GM21360 (cell line): ENCODE measurements around the gene FAM120A.

Source experiments
- ATAC-seq: cut with Tn5 transposase; IDR thresholded peaks from one replicate; pipeline ENCODE4 v1.9.1; 2021; ENCODE audit warnings: mild to moderate bottlenecking, moderate library complexity; ENCODE audit not compliant: unreplicated experiment

The FAM120A gene

DNA sequence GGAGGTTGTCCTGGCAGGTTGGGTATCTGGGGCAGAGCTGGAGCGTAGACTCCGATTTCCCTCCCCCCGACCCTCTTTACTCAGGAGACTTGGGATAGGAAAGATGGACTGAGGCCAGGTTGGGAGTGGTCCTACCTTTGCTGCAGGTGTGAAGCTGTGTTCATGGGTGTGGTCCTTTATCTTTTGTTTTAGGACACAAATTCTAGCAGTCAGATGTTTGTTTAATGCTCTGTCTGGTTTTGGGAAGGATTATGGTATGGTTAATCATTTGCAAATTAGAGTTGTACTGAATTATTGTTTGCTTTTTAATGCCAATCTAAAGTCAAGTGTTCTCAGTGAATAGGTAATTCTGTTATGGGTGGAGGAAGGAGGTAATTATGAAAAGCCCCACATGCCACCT, 16.0 kb downstream of the FAM120A start:
- ATAC-seq: no peak

GRCh38 chr9:93468763-93469456, 17.4 kb downstream of the FAM120A start:
- ATAC-seq: no peak

GRCh38 chr9:93470391-93470790, 18.9 kb downstream of the FAM120A start:
- no peak for ATAC-seq

- no peak for ATAC-seq
These were observed 19.6 kb downstream of the FAM120A start for GRCh38 chr9:93471124-93471523.

- ATAC-seq: no peak
These were observed 21.9 kb downstream of the FAM120A start for GRCh38 chr9:93473411-93473810.

- ATAC-seq: no peak
These were observed 23.6 kb downstream of the FAM120A start for GRCh38 chr9:93475108-93475507.

DNA sequence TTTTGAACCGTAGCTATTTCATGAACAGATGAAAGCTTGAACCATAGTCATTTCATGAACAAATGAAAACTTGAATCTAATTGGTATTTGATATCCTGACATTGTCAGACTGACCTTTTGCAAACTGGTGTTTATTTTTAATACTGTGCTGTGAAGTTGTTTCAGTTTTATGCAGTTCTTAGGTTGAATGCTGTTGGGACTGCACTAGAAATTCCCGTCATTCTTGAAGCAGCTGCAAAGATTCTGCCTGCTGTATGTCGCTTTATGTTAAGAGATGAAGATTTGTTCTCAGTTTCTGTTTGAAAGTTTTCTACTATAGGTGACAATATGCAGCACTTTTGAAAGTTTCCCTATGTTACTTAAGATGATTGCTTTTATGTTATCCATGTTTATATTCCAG, 24.4 kb downstream of the FAM120A start:
- ATAC-seq: no peak

GRCh38 chr9:93476924-93477323, 25.4 kb downstream of the FAM120A start:
- no peak for ATAC-seq

- ATAC-seq: no peak
These were observed 25.9 kb downstream of the FAM120A start for GRCh38 chr9:93477397-93477796.

- ATAC-seq: no peak
These were observed 28.2 kb downstream of the FAM120A start for GRCh38 chr9:93479726-93480125.

GRCh38 chr9:93480262-93480661, 28.8 kb downstream of the FAM120A start:
- ATAC-seq: no peak

- ATAC-seq: no peak
These were observed 29.3 kb downstream of the FAM120A start for GRCh38 chr9:93480728-93481324.

DNA sequence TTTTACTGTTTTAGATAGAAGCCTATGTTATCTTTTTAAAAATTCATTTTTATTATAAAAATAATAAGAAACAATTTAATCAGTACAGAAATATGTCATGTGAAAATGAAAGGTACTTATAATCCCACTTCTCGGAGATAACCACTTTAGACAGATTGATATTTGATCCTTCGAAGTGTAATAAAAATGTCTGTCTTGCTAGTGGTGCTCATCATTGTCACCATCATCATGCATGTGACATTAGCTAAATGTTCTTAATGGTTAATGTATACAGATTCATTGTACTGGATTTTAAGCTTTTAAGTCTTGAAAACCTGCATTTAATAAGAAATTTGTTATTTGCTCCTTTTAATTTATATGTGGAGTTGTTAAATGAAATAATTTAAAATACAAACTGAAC, 32.0 kb downstream of the FAM120A start:
- no peak for ATAC-seq

DNA sequence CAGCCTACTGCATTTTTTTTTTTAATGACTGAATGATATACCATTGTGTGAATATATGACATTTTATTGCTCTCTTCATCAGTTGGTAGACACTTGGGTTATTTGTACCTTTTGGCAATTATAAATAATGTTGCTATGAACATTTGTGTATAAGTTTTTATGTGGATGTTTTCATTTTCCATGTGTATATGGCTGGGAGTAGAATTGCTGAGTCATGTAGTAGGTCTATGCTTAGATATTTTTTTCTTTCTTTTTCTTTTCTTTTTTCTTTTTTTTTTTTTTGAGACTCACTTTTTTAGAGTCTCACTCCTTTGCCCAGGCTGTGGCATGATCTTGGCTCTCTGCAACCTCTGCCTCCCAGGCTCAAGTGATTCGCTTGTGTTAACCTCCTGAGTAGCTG, 34.8 kb downstream of the FAM120A start:
- ATAC-seq: no peak

GRCh38 chr9:93488244-93488643, 36.8 kb downstream of the FAM120A start:
- ATAC-seq: no peak

- no peak for ATAC-seq
These were observed 40.2 kb downstream of the FAM120A start for GRCh38 chr9:93491593-93492232.

- ATAC-seq: no peak
These were observed 40.8 kb downstream of the FAM120A start for GRCh38 chr9:93492327-93492726.

- no peak for ATAC-seq
These were observed 42.5 kb downstream of the FAM120A start for GRCh38 chr9:93493949-93494348.

DNA sequence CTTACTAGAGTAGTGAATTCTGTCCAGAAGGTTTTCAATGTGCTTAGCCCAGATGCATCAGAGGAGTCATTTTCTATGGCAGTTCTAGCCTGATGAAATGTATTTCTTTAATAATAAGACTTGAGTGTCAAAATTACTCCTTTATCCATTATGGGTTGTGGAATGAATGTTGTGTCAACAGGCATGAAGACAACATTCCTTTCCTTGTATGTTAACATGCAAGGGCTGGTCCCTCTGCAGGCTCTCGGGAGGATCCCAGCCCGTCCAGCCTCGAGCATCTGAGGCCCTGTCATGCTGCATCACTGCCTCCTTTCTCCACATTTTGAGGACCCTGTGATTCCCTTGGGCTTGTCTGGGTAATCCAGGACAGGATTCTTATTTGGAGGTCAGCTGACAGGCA, 44.8 kb downstream of the FAM120A start:
- ATAC-seq: no peak

- ATAC-seq: no peak
These were observed 49.2 kb downstream of the FAM120A start for GRCh38 chr9:93500571-93501298.

DNA sequence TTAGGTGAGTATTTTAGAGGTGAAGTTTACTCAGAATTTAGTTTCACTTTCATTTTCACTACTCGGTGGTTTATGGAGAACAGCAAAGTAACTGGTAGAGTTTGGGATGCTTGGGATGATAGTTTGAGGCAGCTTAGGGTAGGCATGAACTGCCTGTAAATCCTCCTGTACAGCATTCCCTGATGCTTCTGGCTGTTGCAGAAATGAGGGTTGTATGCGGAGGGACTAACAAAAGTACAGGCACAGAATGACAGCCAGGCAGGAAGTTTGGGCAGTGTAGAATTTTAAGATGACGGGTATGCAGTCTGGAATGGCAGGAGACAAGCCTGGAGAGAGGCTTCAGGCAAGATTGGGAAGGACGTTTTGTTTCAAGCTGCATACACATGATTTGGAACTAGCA, 49.9 kb downstream of the FAM120A start:
- no peak for ATAC-seq

DNA sequence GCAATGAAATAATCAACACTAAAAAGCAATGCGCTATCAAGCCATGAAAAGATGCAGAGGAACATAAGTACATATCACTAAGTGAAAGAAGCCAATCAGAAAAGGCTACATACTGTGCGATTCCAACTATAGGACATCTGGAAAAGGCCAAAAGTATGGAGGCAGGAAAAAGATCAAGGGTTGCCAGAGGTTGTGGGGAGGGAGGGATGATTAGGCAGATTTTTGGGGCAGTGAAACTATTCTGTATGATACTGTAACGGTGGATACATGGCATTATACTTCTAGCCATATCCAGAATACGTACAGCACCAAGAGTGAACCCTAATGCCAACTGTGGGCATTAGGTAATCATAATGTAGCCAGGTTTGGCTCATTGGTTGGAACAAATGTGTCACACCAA, 51.9 kb downstream of the FAM120A start:
- ATAC-seq: no peak
